Upper lobe of right lung (tissue), 1 donor: ENCODE results near the gene DMRTC2. TPM values are rescaled to one million over a fixed set of nuclear protein-coding genes. Genes with fewer than 3 reads are reported as not detected.

ENCODE experiments used
- ATAC-seq: fragments of 200-7000 bp; cut with Tn5 transposase; one replicate; pipeline ENCODE4 v1.9.1; 2020; ENCODE audit warnings: mild to moderate bottlenecking, moderate library complexity
- DNase-seq: peaks from one replicate; pipeline ENCODE4 v3.0.0-alpha.2; 2020
- H3K27ac ChIP-seq: fragments of 200-600 bp; one replicate; pipeline ENCODE4 v1.8.0; 2022
- H3K27me3 ChIP-seq: fragments of 200-600 bp; one replicate; pipeline ENCODE4 v1.8.0; 2022; ENCODE audit warnings: mild to moderate bottlenecking
- H3K36me3 ChIP-seq: fragments of 200-600 bp; one replicate; pipeline ENCODE4 v1.8.0; 2022
- H3K4me1 ChIP-seq: fragments of 200-600 bp; one replicate; pipeline ENCODE4 v1.8.0; 2022
- H3K4me3 ChIP-seq: fragments of 200-600 bp; one replicate; pipeline ENCODE4 v1.8.0; 2022; ENCODE audit warnings: mild to moderate bottlenecking
- H3K9me3 ChIP-seq: fragments of 200-600 bp; one replicate; pipeline ENCODE4 v1.8.0; 2022
- intact Hi-C: fragments of 100-400 bp; cut with DNase I; formaldehyde crosslinking; loops from one replicate; pipeline ENCODE4 v1.11.0; 2022
- total RNA-seq: library from RNA; stranded (reverse); fragmentation: NEBNext Ultra II Directional; extraction: Animal tissue kit (Norgen Biotek cat#: 25700); gene quantifications from one replicate; pipeline ENCODE4 v1.2.1, GENCODE V29; 2021
- TF ChIP-seq, protein P1 (sequence below): fragments of 200-600 bp; IDR thresholded peaks from one replicate; pipeline ENCODE4 v1.8.0; 2022; ENCODE audit warnings: antibody characterized with exemption
- donor health status: DM: no; HTN: yes; CAD: no; lungs with severe emphysema.

The DMRTC2 gene
- total RNA-seq, 1 donor from 2014 or later: not detected

DNA sequence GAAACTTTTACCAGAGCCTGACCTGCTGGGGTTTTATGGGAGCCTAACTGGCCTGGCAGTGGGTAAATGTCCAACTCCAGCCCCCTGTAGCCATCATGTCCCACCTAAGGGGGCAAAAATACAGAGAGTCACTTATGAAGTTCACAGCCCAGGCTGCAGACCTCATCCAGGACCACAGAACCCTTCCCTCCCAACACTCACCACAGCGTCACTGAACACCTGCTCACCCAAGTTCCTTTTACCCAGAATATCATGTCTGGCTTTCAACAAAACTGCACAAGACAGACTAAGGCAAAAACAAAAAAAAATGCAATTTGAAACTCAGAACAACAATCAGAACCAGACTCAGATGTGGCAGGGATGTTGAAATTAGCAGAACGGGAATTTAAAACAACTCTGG, 42.1 kb upstream of the DMRTC2 start:
- Histone ChIP-seq H3K4me1 (peaks cover 7% of the 10 kb centered on the region), H3K36me3 (no peaks in the 10 kb centered on the region), H3K9me3 (no peaks in the 10 kb centered on the region), H3K27ac (no peak overlapping the region), H3K4me3 (no peak overlapping the region), H3K27me3 (no peaks in the 10 kb centered on the region)
- ATAC-seq (no peak), DNase-seq (no peak)
- TF ChIP-seq, protein P1, sequence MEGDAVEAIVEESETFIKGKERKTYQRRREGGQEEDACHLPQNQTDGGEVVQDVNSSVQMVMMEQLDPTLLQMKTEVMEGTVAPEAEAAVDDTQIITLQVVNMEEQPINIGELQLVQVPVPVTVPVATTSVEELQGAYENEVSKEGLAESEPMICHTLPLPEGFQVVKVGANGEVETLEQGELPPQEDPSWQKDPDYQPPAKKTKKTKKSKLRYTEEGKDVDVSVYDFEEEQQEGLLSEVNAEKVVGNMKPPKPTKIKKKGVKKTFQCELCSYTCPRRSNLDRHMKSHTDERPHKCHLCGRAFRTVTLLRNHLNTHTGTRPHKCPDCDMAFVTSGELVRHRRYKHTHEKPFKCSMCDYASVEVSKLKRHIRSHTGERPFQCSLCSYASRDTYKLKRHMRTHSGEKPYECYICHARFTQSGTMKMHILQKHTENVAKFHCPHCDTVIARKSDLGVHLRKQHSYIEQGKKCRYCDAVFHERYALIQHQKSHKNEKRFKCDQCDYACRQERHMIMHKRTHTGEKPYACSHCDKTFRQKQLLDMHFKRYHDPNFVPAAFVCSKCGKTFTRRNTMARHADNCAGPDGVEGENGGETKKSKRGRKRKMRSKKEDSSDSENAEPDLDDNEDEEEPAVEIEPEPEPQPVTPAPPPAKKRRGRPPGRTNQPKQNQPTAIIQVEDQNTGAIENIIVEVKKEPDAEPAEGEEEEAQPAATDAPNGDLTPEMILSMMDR: no peak
- intact Hi-C loops: no loop called here

DNA sequence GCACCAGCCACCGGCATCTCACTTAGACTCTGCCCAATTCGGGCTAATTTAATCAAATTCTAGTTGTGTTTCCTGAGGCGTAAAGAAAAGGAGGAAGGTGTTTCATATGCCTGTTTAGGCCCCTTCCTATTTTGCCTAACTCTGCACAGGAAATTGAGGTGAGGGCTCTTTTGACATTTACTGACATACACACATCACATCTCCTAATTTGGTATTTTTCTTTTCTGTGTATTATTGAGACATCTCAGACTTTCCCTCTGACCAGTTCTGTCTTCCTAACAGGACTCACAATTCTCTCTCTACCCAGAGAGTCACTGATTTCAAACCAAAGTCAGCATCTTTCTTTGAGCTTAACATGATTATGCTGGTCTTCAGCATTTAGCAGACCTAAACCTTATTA, 40.5 kb upstream of the DMRTC2 start:
- DNase-seq (no peak), ATAC-seq (no peak)
- Histone ChIP-seq H3K36me3 (no peaks in the 10 kb centered on the region), H3K9me3 (no peaks in the 10 kb centered on the region), H3K4me1 (peaks cover 7% of the 10 kb centered on the region), H3K27ac (no peak overlapping the region), H3K27me3 (no peaks in the 10 kb centered on the region), H3K4me3 (no peak overlapping the region)
- TF ChIP-seq, protein P1: no peak
- intact Hi-C loops: no loop called here

DNA sequence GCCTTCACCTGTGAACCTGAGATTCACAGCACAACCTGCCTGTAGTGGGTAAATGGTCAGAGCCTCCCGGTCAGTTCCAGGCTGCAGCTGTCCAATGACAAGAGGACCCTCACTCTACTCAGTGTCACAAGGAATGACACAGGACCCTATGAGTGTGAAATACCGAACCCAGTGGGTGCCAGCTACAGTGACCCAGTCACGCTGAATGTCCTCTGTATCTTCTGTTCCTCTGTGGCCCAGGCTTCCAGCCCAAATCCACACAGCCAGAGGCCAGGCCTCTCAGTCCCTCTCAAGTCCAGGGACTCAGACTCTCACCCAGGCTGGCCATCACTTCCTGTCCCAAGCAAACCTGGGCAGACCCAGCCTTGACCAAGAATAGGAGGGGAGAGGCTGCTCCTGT, 37.7 kb upstream of the DMRTC2 start:
- DNase-seq (no peak), ATAC-seq (no peak)
- TF ChIP-seq, protein P1: no peak
- H3K27me3 ChIP-seq: no peaks in the 10 kb centered on the region
- no peak overlapping the region for H3K4me3 ChIP-seq
- H3K9me3 ChIP-seq: no peaks in the 10 kb centered on the region
- no peak overlapping the region for H3K27ac ChIP-seq
- no peaks in the 10 kb centered on the region for H3K36me3 ChIP-seq
- H3K4me1 ChIP-seq: peaks cover 4% of the 10 kb centered on the region
- intact Hi-C loops: no loop called here

DNA sequence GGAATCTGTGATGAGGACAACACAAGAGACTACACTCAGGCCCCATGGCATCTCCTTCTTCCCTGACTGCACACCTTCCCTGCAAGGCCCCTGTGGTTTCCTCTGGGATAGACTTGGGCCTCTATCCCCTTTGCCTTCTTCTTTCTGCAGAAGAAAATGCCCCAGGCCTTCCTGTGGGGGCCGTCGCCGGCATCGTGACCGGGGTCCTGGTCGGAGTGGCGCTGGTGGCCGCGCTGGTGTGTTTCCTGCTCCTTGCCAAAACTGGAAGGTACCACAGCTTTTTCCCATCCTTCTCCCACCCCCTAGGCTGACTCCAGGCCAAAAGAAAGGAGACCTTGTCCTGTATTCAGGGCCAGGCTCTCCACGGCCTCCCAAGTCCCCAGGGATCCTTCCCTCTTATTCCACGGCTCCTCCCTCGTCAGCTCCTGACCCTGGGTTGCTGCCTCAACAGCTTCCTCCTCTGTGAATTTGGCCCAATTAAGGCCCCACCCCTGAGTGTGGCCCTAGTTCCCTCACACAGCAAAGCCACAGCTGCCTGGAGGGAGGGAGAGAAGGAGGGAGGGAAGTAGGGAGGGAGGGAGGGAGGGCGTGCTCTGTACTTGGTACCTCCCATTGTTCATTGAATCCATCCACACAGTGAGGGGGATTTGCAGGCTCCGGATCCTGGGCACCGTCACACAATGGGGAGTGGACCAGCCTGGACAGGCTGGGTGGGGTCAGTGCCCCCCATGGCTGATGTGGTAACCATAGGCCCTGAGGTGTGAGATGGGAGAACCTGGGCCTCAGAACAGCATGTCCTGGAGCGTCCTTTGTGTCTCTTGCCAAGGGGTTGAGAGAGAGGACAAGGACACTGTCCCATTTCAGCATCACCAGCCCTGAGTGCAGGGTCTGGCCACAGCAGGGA, 35.9 kb upstream of the DMRTC2 start:
- TF ChIP-seq, protein P1: no peak
- peak; percentile 65 for DNase-seq
- no peak overlapping the region for H3K4me3 ChIP-seq
- ATAC-seq: peak; percentile 85
- no peak overlapping the region for H3K27ac ChIP-seq
- intact Hi-C loops: no loop called here
- H3K9me3 ChIP-seq: no peaks in the 10 kb centered on the region
- H3K27me3 ChIP-seq: no peaks in the 10 kb centered on the region
- no peaks in the 10 kb centered on the region for H3K36me3 ChIP-seq
- H3K4me1 ChIP-seq: no peaks in the 10 kb centered on the region

DNA sequence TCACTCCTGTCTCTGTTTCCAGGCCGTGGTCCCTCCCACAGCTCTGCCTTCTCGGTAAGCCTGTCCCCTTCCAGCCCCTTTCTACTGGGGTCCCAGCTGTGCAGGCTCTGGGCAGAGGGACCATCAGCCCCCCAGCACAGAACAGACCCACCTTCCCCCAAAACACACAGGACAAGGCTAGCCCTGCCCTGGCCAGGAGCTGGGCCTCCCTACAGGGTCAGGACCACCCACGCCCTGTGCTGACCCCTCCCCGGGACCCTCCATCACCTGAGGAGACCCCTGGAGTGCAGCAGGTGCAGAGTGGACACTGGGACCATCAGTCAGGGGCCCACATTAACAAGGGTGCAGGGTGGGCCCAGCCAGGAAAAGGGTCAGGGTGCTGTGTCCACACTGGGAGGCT, 34.5 kb upstream of the DMRTC2 start:
- Histone ChIP-seq H3K4me1 (no peaks in the 10 kb centered on the region), H3K27me3 (no peaks in the 10 kb centered on the region), H3K4me3 (no peak overlapping the region), H3K36me3 (no peaks in the 10 kb centered on the region), H3K27ac (no peak overlapping the region), H3K9me3 (no peaks in the 10 kb centered on the region)
- DNase-seq: no peak
- TF ChIP-seq, protein P1: no peak
- intact Hi-C loops: no loop called here
- no peak for ATAC-seq
